ENCODE data around the gene C1orf35.

DNA sequence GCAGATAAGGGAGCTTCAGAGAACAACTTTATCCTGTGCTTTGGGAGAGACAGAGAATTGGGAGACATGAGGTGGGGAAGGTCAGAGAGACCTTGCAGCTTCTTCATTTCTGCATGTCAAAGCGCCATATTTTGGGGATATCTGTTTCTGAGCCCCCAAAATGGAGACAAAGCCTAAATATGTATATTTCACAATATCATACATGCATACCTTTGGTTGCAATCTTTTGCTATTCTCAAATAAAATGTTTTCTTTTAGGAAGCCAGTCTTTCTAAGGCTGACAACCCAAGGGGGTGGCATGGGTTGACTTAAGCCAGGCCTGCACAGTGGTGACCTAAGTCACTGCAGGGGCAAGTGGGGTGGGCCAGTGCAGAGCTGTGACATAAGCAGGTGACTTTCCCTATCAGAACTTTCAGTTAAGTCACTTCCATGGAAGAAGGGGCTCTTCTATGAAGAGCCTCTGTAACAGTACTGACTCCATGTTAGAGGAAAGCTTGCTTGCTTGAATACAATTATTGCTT, 19.9 kb upstream of the C1orf35 start:
- no peak for TF ChIP-seq POLR2A (IDR thresholded peaks at IDR 0.05)
- TF ChIP-seq, protein P1, sequence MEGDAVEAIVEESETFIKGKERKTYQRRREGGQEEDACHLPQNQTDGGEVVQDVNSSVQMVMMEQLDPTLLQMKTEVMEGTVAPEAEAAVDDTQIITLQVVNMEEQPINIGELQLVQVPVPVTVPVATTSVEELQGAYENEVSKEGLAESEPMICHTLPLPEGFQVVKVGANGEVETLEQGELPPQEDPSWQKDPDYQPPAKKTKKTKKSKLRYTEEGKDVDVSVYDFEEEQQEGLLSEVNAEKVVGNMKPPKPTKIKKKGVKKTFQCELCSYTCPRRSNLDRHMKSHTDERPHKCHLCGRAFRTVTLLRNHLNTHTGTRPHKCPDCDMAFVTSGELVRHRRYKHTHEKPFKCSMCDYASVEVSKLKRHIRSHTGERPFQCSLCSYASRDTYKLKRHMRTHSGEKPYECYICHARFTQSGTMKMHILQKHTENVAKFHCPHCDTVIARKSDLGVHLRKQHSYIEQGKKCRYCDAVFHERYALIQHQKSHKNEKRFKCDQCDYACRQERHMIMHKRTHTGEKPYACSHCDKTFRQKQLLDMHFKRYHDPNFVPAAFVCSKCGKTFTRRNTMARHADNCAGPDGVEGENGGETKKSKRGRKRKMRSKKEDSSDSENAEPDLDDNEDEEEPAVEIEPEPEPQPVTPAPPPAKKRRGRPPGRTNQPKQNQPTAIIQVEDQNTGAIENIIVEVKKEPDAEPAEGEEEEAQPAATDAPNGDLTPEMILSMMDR (IDR thresholded peaks at IDR 0.05) = no peak

Measured in adrenal gland (tissue), 5 donors.